GM12892 (cell line): ENCODE results near the gene ST7.

Experiments used
- POLR2A ChIP-seq: IDR thresholded peaks from 2 replicates; pipeline ENCODE4 v1.6.1; 2011; ENCODE audit warnings: low read depth, low read length, control low read depth
- TAF1 ChIP-seq: IDR thresholded peaks from 2 replicates; pipeline ENCODE4 v1.6.1; 2011; ENCODE audit warnings: low read depth, mild to moderate bottlenecking, control low read depth, low read length, borderline replicate concordance

GRCh38 chr7:116991233-116991632 lies 37.9 kb downstream of the ST7 start:
- TF ChIP-seq POLR2A (no peak), TAF1 (no peak)
